GM12872 (cell line): Measurements from ENCODE around the gene ACSL6.

Experiments used
- CTCF ChIP-seq: IDR thresholded peaks from 3 replicates; pipeline ENCODE4 v1.5.1; 2011; ENCODE audit warnings: low read depth, mild to moderate bottlenecking, low read length, moderate library complexity; ENCODE audit not compliant: insufficient read depth

ACSL6 gene

GRCh38 chr5:132037353-132037752 lies 25.9 kb upstream of the ACSL6 start:
- TF ChIP-seq CTCF, result no peak

- no peak for TF ChIP-seq CTCF
Measured at GRCh38 chr5:132033122-132033521, 21.7 kb upstream of the ACSL6 start.

GRCh38 chr5:132032196-132032595 lies 20.7 kb upstream of the ACSL6 start:
- TF ChIP-seq CTCF, result no peak

- no peak for TF ChIP-seq CTCF
Measured at GRCh38 chr5:132030610-132031009, 19.2 kb upstream of the ACSL6 start.

- TF ChIP-seq CTCF, result no peak
Measured at GRCh38 chr5:132029609-132030330, 18.3 kb upstream of the ACSL6 start.

GRCh38 chr5:132027027-132027426 lies 15.6 kb upstream of the ACSL6 start:
- no peak for TF ChIP-seq CTCF

GRCh38 chr5:132026516-132027008 lies 15.1 kb upstream of the ACSL6 start:
- TF ChIP-seq CTCF, result no peak
